Uterus (tissue), 4 donors: ENCODE results near the gene HMGN1. TPM values are rescaled to one million over a fixed set of nuclear protein-coding genes. Genes with fewer than 3 reads are reported as not detected.

Source experiments
- DNase-seq, 2 donors: peaks; one replicate each; pipeline ENCODE4 v3.0.0-alpha.2; 2019 to 2020
- H3K27ac ChIP-seq, 2 donors: fragments of 200-600 bp; sonication (generic); 1 replicate in 1 of 2; 2 replicates in 1 of 2; pipeline ENCODE4 v1.5.1; 2016 to 2018
- H3K27me3 ChIP-seq, 2 donors: fragments of 200-600 bp; sonication (generic); one replicate each; pipeline ENCODE4 v1.5.1; 2018 to 2019; ENCODE audit warnings: control low read depth in 1 of 2
- H3K36me3 ChIP-seq, 2 donors: fragments of 200-600 bp; sonication (generic); one replicate each; pipeline ENCODE4 v1.5.1; 2019; ENCODE audit warnings: control low read depth in 1 of 2
- H3K4me1 ChIP-seq, 2 donors: fragments of 200-600 bp; sonication (generic); one replicate each; pipeline ENCODE4 v1.5.1; 2018 to 2019; ENCODE audit warnings: control low read depth in 1 of 2
- H3K4me3 ChIP-seq, 2 donors: fragments of 200-600 bp; sonication (generic); 1 replicate in 1 of 2; 2 replicates in 1 of 2; pipeline ENCODE4 v1.5.1; 2018 to 2019; ENCODE audit warnings: mild to moderate bottlenecking in 1 of 2
- H3K9me3 ChIP-seq, 2 donors: fragments of 200-600 bp; sonication (generic); one replicate each; pipeline ENCODE4 v1.5.1; 2019; ENCODE audit warnings: control low read depth in 1 of 2
- CTCF ChIP-seq, 4 experiments: fragments of 200-600 bp in 2 of 4; fragments of 450-650 bp in 2 of 4; sonication (generic) in 2 of 4; IDR thresholded peaks; one replicate each; pipeline ENCODE4 v1.5.1; 2016 to 2019; ENCODE audit warnings: antibody characterized with exemption in 4 of 4, mild to moderate bottlenecking in 2 of 4, moderate library complexity in 1 of 4
- POLR2A ChIP-seq, 2 donors: fragments of 450-650 bp; IDR thresholded peaks; one replicate each; pipeline ENCODE4 v1.6.1; 2016; ENCODE audit warnings: antibody characterized with exemption in 2 of 2, mild to moderate bottlenecking in 1 of 2, moderate library complexity in 1 of 2
- intact Hi-C: fragments of 100-400 bp; cut with DNase I; formaldehyde crosslinking; loops from one replicate; pipeline ENCODE4 v1.15.1; 2023; ENCODE audit warnings: low total_unique reads
- small RNA-seq: library from RNA; depleted of rRNA; stranded (forward); fragments of <200 nt; gene quantifications from one replicate; pipeline ENCODE3, GENCODE V24; 2016
- total RNA-seq, 4 donors: library from RNA; depleted of rRNA in 3 of 4; stranded (reverse); fragments of >200 nt in 3 of 4; gene quantifications; one replicate each; pipeline versions ENCODE4 v1.1.0 to v1.2.4, GENCODE V29; 2014 to 2023
- donor health status: DM: yes; HTN: yes; CAD: no.

Gene HMGN1
- total RNA-seq, 4 donors from 2014 or later, result 87.9 to 222 (median 102) TPM

GRCh38 chr21:39307466-39307865 lies 41.4 kb downstream of the HMGN1 start:
- intact Hi-C loops, result no loop called here
- no peaks in the 10 kb centered on the region for H3K4me1 ChIP-seq
- TF ChIP-seq POLR2A (IDR thresholded peaks at IDR 0.05) (no peak), CTCF (IDR thresholded peaks at IDR 0.05) (no peak)

DNA sequence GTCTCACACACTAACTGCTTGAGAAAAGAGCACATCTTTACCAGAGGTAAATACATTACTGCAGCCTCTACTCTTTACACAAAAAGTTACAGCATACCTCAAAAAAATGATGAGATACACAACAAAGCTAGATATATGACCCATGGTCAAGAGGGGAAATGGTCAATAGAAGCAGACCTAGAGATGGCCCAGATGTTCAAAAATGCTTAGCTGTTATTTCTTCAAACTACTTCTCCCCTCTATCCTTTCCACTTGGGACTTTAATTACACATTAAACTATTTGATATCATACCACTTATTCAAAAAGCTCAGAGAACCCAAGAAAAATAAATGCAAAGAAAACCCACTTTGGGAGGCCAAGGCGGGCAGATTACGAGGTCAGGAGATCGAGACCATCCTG lies 48.3 kb downstream of the HMGN1 start:
- no peaks in the 10 kb centered on the region for H3K4me1 ChIP-seq
- H3K9me3 ChIP-seq, result peaks cover 0 to 8% of the 10 kb centered on the region in 2 donors
- no peak overlapping the region for H3K27ac ChIP-seq
- no peak for DNase-seq
- TF ChIP-seq CTCF (IDR thresholded peaks at IDR 0.05) (no peak), POLR2A (IDR thresholded peaks at IDR 0.05) (no peak)
- no peak overlapping the region for H3K4me3 ChIP-seq
- no peaks in the 10 kb centered on the region for H3K36me3 ChIP-seq
- H3K27me3 ChIP-seq, result no peaks in the 10 kb centered on the region
- intact Hi-C loops, result no loop called here

More at GRCh38 chr21:39307466-39307865, 41.4 kb downstream of the HMGN1 start:
- Histone ChIP-seq H3K27ac (no peak overlapping the region), H3K4me3 (no peak overlapping the region), H3K36me3 (no peaks in the 10 kb centered on the region), H3K27me3 (no peaks in the 10 kb centered on the region), H3K9me3 (no peaks in the 10 kb centered on the region)
- no peak for DNase-seq

DNA sequence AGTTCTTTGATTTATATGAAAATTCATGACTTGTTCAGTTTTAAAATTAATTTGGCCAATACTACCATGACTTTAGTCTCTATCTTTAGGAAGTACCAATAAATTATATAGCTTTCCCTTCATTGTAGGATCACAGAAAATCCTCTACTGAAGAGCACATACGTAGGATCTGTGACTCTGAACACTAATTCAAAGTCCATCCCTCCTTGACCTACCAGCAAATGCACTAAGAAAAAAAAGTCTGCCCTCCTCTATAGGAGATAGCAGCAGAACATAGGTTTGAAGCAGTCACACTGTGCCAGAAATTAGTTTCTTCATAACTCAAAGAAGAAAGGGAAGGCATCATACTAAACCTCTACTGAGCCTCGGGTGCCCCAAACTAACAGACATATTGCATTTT lies 52.0 kb downstream of the HMGN1 start:
- TF ChIP-seq POLR2A (IDR thresholded peaks at IDR 0.05) (no peak), CTCF (IDR thresholded peaks at IDR 0.05) (no peak)
- Histone ChIP-seq H3K4me3 (no peak overlapping the region), H3K27me3 (no peaks in the 10 kb centered on the region), H3K9me3 (peaks cover 0 to 8% of the 10 kb centered on the region in 2 donors), H3K36me3 (no peaks in the 10 kb centered on the region), H3K4me1 (no peaks in the 10 kb centered on the region), H3K27ac (no peak overlapping the region)
- no peak for DNase-seq
- intact Hi-C loops, result no loop called here

Small RNA genes within 50 kb of the gene (small RNA-seq; reads per million reads assigned to genes)
- gene RF00019, result not detected

Other genes with a start within 250 kb of the HMGN1 start
- gene PSMG1, start 165.6 kb downstream of the HMGN1 start, total RNA-seq, result 10 to 100 TPM; 21.0 to 33.8 (median 23.4) TPM
- gene BRWD1, start 35.5 kb downstream of the HMGN1 start, total RNA-seq, result 100 to 1,000 TPM in 1 of 4 donors, 10 to 100 TPM in 3; 55.6 to 183 (median 65.4) TPM
- 1 to 10 TPM in 2 of 4 donors, under 1 TPM in 1, not detected in 1; 0.26 to 4.1 (median 2.2) TPM for gene LCA5L, start 96.7 kb upstream of the HMGN1 start, total RNA-seq
- 10 to 100 TPM in 1 of 4 donors, 1 to 10 TPM in 2, not detected in 1; 1.1 to 27.9 (median 8.1) TPM for gene SH3BGR, start 102.9 kb upstream of the HMGN1 start, total RNA-seq